ENCODE results near the gene MDM1.
A peak's percentile ranks its signal among the peaks of the same experiment; 100 is the strongest.

Gene MDM1, protein sequence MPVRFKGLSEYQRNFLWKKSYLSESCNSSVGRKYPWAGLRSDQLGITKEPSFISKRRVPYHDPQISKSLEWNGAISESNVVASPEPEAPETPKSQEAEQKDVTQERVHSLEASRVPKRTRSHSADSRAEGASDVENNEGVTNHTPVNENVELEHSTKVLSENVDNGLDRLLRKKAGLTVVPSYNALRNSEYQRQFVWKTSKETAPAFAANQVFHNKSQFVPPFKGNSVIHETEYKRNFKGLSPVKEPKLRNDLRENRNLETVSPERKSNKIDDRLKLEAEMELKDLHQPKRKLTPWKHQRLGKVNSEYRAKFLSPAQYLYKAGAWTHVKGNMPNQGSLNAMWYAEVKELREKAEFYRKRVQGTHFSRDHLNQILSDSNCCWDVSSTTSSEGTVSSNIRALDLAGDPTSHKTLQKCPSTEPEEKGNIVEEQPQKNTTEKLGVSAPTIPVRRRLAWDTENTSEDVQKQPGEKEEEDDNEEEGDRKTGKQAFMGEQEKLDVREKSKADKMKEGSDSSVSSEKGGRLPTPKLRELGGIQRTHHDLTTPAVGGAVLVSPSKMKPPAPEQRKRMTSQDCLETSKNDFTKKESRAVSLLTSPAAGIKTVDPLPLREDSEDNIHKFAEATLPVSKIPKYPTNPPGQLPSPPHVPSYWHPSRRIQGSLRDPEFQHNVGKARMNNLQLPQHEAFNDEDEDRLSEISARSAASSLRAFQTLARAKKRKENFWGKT

GRCh38 chr12:68331869-68332727 lies at the start of gene MDM1:
MDM1 (minus strand) TSS chr12:68332362; CDS start chr12:68332245, 117 bp downstream.
- peak; percentile 99 for FAIRE-seq
- peak; percentile 95 for DNase-seq (ENCODE audit: extremely low spot score, insufficient read length, low read depth)

DNA sequence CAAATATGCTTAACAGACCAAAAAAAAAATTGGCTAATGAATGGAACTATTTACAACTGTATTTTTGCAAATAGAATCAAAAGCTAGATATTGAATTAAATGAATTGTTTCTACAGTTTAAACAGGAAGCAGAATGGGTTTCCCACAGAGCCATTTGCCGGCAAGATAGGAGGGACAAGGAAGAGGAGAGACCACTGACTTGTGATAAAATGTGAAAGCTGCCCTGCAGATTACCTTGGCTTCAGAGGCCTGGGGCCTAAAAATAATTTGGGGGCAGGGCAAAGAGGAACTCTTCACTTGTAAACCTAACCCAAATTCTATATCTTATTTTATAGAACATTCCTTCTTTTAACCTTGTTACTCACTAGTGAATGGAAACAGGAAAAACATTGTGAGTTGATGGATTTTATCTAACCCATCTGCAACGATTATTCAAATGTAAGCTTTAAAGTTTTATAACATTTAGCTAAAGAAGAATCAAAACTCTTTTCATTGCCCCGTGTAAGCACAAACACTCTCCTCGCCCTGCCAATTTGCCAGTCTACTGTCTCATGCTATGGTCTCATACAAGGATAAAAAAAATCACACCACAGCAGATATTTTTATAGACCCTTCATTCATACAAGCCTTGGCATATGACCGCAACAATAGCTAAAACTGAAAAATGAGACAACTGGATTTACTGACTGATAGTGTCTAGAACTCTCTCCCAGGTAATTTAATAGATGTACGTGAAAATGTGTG lies 49.5 kb upstream of the MDM1 start:
- DNase-seq (ENCODE audit: extremely low spot score, insufficient read length, low read depth) (no peak), FAIRE-seq (no peak)

- FAIRE-seq (no peak), DNase-seq (ENCODE audit: extremely low spot score, insufficient read length, low read depth) (no peak)
Measured at GRCh38 chr12:68378872-68379606, 46.9 kb upstream of the MDM1 start.

- no peak for FAIRE-seq
- DNase-seq (ENCODE audit: extremely low spot score, insufficient read length, low read depth) = no peak
Measured at GRCh38 chr12:68377881-68378280, 45.7 kb upstream of the MDM1 start.

GRCh38 chr12:68376901-68377300 lies 44.7 kb upstream of the MDM1 start:
- no peak for FAIRE-seq
- DNase-seq (ENCODE audit: extremely low spot score, insufficient read length, low read depth) = no peak

- FAIRE-seq = no peak
Measured at GRCh38 chr12:68375756-68376695, 43.9 kb upstream of the MDM1 start.

GRCh38 chr12:68374307-68374982 lies 42.3 kb upstream of the MDM1 start:
- FAIRE-seq (peak; percentile 88), DNase-seq (ENCODE audit: extremely low spot score, insufficient read length, low read depth) (peak; percentile 46)

More at GRCh38 chr12:68375756-68376695, 43.9 kb upstream of the MDM1 start:
- no peak for DNase-seq (ENCODE audit: extremely low spot score, insufficient read length, low read depth)

- DNase-seq (ENCODE audit: extremely low spot score, insufficient read length, low read depth) (no peak), FAIRE-seq (no peak)
Measured at GRCh38 chr12:68370667-68371066, 38.5 kb upstream of the MDM1 start.

GRCh38 chr12:68370006-68370590 lies 37.9 kb upstream of the MDM1 start:
- FAIRE-seq (no peak), DNase-seq (ENCODE audit: extremely low spot score, insufficient read length, low read depth) (no peak)

GRCh38 chr12:68368327-68368726 lies 36.2 kb upstream of the MDM1 start:
- no peak for FAIRE-seq
- DNase-seq (ENCODE audit: extremely low spot score, insufficient read length, low read depth) = no peak

- FAIRE-seq = no peak
- DNase-seq (ENCODE audit: extremely low spot score, insufficient read length, low read depth) = no peak
Measured at GRCh38 chr12:68367903-68368302, 35.7 kb upstream of the MDM1 start.

- FAIRE-seq (no peak), DNase-seq (ENCODE audit: extremely low spot score, insufficient read length, low read depth) (no peak)
Measured at GRCh38 chr12:68367116-68367515, 35.0 kb upstream of the MDM1 start.

- peak; percentile 52 for DNase-seq (ENCODE audit: extremely low spot score, insufficient read length, low read depth)
- peak; percentile 93 for FAIRE-seq
Measured at GRCh38 chr12:68364893-68365725, 32.9 kb upstream of the MDM1 start.

DNA sequence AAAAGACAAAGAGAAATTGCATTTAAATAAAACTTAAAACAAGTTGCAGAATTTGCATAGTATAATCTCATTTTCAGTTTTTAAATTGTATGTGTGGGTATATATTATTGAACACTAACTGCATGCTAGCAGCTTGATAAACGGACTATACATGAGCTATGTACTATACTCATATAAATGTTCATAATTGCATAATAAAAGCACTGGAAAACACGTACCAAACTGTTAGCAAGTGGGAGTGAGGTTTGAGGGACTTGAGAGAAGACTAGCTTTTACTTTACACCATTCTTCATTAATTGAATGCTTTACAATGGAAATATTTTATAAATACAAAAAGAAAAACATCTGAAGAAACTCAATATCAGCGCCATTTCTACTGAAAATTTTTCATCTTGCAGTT lies 32.2 kb upstream of the MDM1 start:
- DNase-seq (ENCODE audit: extremely low spot score, insufficient read length, low read depth) = no peak
- no peak for FAIRE-seq

DNA sequence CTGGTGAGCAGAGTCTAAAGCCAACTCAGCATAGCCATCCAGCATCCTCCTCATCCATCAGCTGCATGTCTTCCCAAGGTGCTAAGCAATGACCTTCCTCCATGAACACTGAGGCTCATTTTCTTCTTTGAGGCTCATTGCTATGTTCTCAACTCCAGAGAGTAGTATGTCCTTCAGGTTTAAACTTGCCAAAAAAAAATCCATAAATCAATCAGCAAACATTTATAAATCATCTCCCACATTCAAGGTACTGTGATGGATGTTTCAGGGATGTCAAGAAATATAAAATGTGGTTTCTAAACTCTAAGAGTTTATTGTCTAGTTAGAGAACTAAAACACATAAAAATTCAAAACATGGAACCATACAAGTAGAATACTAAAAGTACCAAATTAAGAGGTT lies 29.8 kb upstream of the MDM1 start:
- DNase-seq (ENCODE audit: extremely low spot score, insufficient read length, low read depth) (no peak), FAIRE-seq (no peak)

- FAIRE-seq (no peak), DNase-seq (ENCODE audit: extremely low spot score, insufficient read length, low read depth) (no peak)
Measured at GRCh38 chr12:68359674-68360073, 27.5 kb upstream of the MDM1 start.

Data from GM18507 (cell line).